GM12892 (cell line): ENCODE results near the gene ZFX.

ENCODE experiments used
- POLR2A ChIP-seq: IDR thresholded peaks from 2 replicates; pipeline ENCODE4 v1.6.1; 2011; ENCODE audit warnings: low read depth, low read length, control low read depth
- POLR2AphosphoS5 ChIP-seq: IDR thresholded peaks from 2 replicates; pipeline ENCODE4 v1.6.1; 2011; ENCODE audit warnings: low read depth, low read length, control low read depth

GRCh38 chrX:24262309-24262708 is 112.8 kb downstream of the ZFX start:
- TF ChIP-seq POLR2AphosphoS5: no peak
- no peak for TF ChIP-seq POLR2A
